GM18498 (cell line): ENCODE results near the gene AP4S1.
A peak's percentile ranks its signal among the peaks of the same experiment; 100 is the strongest.
"Not testable (repeated sequence)": the region's sequence is repeated elsewhere in the genome, so short reads cannot be mapped to it uniquely, and the experiment has no call there.

ENCODE experiments used
- ATAC-seq: cut with Tn5 transposase; IDR thresholded peaks from one replicate; pipeline ENCODE4 v1.9.1; 2021; ENCODE audit warnings: mild to moderate bottlenecking, moderate library complexity; ENCODE audit not compliant: unreplicated experiment

Gene AP4S1

DNA sequence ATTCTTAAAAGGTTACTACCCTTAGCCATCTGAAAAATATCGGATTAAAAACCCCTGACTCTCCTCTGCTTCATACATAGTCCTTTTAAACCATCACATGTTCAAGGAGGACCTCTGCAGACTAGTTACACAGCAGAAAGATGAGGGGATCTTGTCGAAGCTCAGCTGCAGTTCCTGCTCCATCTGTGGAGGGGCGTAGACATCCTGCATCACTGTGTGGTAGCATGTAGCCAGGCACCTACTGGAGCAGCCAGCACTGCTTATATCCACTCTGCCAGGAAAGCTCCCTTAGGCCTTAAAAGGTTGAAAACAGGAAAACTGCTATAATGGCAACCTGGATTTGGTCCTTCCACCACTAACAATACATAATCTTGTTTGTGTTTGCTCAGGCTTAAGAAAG lies 58.3 kb downstream of the AP4S1 start:
- no peak for ATAC-seq

GRCh38 chr14:31084385-31084784 lies 58.9 kb downstream of the AP4S1 start:
- peak; percentile 62 for ATAC-seq

DNA sequence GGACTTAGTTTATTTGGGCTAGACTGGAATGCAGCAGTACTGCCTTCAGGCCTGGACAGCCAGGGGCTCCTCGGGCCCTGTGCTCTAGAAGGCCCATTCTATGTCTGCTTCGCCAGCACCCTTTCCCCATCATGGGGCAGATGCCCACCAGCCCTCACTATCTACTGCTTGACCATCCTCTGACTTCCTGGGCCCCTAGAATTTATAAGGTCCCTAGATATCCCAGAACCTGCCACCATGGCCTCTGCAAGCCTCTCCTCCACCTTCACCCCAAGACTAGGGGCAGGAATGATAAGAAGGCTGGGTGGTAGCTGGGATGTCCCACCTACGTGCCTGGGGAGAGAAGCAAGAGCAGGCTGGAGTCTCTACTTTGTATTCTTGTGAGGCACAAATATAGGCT lies 59.6 kb downstream of the AP4S1 start:
- no peak for ATAC-seq

- not testable (repeated sequence) for ATAC-seq
Observed at GRCh38 chr14:31086466-31086865, 61.0 kb downstream of the AP4S1 start.

DNA sequence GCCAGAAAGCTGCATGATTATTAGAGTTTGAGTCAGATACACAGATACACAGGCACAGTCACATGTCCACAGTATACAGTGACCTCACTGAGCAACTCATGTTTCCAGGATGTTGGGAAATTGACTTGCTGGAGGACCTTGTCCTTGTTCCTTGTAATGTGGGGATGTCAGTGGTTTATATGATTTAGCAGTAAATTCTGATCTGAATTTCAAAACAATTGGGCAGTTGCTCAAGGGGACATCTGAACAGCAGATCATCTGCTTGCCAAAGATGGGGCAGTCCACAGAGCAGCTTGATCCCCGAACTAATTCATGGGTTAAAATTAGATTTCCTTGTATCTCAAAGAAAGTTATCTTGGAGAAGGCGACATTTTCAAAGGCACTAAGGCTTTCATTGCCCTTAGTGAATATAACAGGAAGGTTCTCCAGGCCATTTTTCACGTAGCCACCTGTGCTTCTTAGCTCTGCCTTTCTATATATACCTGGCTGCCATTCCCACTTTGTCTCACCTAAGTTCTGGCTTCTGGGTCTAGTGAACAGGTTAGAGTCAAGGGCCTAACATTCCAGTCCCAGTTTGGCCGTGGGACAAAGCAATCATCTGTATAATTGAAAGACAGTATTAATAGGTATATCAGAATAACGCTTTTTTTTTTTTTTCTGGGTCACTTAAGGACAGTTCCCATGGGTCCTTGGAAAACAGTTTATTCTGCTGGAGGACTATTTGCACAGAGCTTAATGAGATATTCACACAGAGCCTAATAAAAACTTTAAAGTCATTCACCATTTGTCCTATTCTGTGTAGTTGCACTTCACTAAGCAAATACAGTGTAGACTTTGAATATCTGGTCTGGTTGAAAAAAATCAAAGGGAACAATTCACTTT lies 65.7 kb downstream of the AP4S1 start:
- no peak for ATAC-seq

DNA sequence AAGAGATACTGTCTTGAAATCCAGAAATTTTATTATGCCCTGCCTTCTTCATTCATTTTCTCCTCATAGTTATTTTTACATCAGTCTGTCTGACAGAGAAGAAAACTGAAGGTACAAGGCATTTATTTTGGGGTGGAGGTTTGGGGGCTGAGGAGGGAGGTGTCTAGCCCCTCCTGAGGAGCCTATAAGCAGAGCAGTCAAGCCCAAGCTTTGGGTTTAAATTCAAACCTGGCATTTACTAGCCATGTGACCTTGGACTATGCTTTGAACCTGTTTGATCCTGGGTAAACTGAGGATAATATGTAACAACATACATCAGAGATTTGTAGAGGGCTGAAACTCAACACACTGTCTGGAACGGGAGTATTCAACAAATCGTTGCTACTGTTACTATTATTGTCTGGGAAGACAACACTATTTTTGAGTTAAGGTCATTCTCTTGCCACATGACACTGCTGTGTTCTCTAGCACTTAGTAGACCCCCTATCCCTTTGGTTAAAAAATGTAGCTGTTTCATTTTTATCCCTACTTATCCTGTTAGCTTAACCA lies 66.8 kb downstream of the AP4S1 start:
- no peak for ATAC-seq

GRCh38 chr14:31093884-31094839 lies 68.7 kb downstream of the AP4S1 start:
- not testable (repeated sequence) for ATAC-seq

DNA sequence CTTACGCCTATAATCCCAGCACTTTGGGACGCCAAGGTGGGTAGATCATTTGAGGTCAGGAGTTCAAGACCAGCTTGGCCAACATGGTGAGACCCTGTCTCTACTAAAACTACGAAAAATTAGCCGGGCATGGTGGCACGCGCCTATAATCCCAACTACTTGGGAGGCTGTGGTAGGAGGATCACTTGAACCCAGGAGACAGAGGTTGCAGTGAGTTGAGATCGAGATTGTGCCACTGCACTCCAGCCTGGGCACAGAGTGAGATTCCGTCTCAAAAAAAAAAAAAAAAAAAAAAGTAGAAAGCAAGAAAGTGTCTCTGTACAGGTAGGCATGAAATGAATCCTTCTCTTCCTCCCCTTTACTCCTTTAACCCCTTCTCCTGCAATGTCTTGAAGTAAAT lies 70.4 kb downstream of the AP4S1 start:
- not testable (repeated sequence) for ATAC-seq

GRCh38 chr14:31096255-31096654 lies 70.8 kb downstream of the AP4S1 start:
- ATAC-seq = no peak

- ATAC-seq = no peak
Observed at GRCh38 chr14:31097081-31097480, 71.6 kb downstream of the AP4S1 start.

GRCh38 chr14:31106768-31107167 lies 81.3 kb downstream of the AP4S1 start:
- no peak for ATAC-seq

DNA sequence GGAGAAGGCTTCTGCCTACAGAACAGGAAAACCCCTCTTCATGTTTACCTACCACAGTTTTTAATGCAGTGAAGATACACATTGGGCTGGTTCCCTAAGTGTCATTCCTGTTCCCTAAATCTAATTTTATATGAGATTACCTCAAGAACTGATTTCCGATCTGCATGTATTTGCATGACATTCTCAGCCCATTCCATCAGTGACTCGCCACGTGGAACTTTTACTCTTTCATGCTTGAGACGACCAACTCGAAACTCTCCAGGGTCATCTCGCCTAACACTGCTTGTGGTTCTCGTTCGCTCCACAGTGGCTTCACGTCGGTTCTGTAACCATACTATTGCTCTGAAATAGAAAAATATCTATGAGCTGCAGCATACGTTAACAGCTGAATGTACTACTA lies 83.8 kb downstream of the AP4S1 start:
- ATAC-seq = no peak

DNA sequence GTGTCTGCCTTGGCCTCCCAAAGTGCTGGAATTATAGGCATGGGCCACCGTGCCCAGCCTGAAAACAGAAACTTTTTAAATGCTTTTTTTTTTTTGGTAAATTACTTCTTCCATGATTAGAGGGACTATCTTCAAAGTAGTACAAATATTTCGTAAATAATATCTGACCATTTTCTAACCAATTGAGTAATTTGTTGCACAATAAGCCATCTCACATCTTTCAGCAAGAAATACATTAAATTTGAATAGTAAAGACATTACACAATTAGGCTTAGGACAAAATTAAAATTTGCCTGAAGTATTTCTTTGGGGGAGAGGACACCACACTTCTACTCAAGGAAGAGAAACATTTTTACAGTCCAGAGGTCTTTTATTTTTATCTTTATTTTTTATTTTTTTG lies 85.4 kb downstream of the AP4S1 start:
- no peak for ATAC-seq

GRCh38 chr14:31113794-31114193 lies 88.3 kb downstream of the AP4S1 start:
- ATAC-seq = no peak

GRCh38 chr14:31118892-31119291 lies 93.4 kb downstream of the AP4S1 start:
- ATAC-seq = no peak

- no peak for ATAC-seq
Observed at GRCh38 chr14:31122098-31122611, 96.7 kb downstream of the AP4S1 start.

GRCh38 chr14:31122921-31123320 lies 97.5 kb downstream of the AP4S1 start:
- ATAC-seq = no peak

DNA sequence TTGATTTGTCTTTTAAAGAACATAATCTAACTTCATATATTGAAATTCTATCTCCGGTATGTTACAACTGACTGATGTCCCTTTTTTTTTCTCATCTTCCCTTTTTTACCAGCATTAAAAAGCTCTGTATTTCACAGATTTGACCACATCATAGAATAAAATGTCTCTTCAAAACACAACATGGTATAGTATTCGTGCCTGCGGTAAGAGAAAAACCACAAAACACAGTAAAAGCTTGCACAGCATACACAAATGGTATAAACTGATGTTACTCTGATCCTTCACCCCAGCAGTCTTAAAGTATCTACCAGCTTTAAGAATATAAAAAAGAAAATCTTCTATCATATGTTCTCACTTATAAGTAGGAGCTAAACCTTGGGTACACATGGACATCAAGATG lies 98.7 kb downstream of the AP4S1 start:
- no peak for ATAC-seq

GRCh38 chr14:31125231-31125630 lies 99.8 kb downstream of the AP4S1 start:
- no peak for ATAC-seq

DNA sequence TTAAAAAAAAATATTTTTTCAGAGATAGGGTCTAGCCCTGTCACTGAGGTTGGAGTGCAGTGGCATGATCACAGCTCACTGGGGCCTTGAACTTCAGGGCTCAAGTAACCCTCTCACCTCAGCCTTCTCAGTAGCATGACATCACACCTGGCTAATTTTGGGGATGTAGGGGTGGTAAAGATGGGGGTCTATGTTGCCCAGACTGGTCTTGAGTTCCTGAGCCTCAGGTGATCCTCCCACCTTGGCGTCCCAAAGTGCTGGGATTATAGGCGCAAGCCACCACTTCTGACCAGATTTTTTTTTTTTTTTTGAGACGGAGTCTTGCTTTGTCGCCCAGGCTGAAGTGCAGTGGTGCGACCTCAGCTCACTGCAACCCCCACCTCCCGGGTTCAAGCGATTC lies 101.2 kb downstream of the AP4S1 start:
- no peak for ATAC-seq

DNA sequence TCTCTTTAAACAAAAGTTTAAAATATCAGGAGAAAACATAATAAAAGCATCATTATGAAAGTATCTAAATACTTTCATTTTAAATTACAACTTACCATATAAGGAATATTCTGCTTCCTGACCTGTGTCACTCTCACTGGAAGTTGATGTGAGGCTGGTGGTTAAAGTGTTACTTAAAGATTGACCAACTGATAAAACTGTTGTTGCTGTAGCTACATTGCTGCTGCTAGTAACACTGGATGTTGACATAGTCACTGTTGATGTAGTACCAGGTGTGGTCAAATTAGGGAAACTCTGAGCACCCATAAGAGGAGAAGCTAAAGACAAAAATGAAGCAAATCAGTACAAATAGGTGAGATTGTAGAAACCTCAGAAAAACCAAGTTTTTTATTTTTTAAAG lies 102.2 kb downstream of the AP4S1 start:
- ATAC-seq = peak; percentile 87
